NCI-H2227 (cell line): ENCODE results near the gene TUBB1.
"Not testable (repeated sequence)": the region's sequence is repeated elsewhere in the genome, so short reads cannot be mapped to it uniquely, and the experiment has no call there.

Experiments used
- DNase-seq: peaks from one replicate; lab custom pipeline; 2025; ENCODE audit not compliant: unreplicated experiment; lab: John Stamatoyannopoulos, UW

Gene TUBB1

DNA sequence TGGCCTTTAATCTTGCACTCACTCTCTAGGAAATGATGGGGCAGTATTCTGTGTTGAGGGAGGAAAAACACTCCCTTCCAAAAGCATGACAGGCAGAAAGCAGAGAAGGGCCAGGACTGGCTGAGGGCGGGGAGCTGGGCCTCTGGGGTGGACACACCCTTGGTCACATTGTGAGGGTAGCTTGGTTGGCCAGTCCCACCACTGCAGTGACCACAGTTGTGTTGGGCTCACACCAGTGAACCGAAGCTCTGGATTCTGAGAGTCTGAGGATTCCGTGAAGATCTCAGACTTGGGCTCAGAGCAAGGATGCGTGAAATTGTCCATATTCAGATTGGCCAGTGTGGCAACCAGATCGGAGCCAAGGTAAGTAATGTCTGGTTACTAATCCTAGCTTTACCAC lies at the start of gene TUBB1:
TUBB1 (plus strand) TSS at position 213 of the 400 bp plus-strand sequence; CDS start at position 307, 94 bp downstream.
- no peak for DNase-seq

DNA sequence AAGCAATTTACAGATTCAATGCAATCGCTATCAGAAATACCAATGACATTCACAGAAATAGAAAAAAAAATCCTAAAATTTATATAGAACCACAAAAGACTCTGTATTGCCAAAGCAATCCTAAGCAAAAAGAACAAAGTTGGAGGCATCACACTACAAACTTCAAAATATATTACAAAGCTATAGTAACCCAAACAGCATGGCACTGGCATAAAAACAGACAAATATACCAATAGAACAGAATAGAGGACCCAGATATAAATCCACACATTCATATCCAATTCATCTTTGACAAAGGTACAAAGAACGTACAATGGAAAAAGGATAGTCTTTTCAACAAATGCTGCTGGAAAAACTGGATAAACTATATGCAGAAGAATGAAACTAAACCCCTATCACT lies 49.8 kb upstream of the TUBB1 start:
- no peak for DNase-seq

DNA sequence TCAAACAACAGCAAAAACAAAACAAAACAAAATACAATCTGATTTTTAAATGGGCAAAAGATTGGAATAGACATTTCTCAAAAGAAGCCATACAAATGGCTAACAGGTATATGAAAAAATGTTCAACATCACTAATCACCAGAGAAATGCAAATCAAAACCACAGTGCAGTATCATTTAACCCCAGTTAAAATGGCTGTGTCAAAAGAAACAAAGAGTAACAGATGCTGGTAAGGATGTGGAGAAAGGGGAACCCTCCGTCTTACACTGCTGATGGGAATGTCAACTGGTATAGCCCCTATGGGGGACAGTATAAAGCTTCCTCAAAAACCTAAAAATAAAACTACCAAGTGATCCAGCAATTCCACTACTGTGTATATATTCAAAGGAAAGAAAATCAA lies 49.1 kb upstream of the TUBB1 start:
- no peak for DNase-seq

DNA sequence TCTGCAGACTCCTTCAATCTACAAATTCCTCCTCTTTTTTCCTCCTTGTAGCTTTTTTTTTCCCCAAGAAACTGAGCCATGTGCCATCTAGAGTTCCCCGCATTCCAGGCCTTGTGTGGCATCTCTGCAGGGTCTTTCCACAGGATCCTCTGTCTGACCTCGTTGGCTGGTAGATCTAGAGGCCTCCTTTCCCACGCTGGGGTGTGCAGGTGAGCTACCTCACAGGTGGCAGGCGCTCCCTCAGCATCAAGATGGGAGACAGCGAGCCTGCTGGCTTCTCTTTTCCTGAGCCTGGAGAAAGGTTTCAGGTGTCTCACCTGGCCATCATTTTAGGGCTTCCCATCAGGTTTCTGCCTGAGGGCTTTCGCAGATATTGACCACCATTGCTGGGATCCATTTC lies 47.8 kb upstream of the TUBB1 start:
- DNase-seq, result no peak

DNA sequence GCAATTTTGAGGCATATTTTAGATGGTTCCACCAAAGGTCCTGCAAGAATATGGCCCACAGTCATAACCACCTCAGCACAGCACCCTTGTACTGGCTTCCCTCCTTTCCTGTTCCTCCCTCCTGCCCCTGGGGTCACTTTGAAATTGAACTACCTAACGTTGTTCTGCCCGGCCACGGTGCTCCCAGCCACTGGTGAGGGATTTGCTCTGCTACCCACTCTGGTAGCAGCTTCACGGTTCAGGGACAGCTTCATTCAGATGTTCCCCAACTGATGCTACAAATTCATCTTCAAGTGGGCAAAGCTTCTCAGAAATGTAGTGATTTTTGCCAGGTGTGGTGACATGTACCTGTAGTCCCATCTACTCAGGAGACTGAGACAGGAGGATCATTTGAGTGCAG lies 46.0 kb upstream of the TUBB1 start:
- no peak for DNase-seq

DNA sequence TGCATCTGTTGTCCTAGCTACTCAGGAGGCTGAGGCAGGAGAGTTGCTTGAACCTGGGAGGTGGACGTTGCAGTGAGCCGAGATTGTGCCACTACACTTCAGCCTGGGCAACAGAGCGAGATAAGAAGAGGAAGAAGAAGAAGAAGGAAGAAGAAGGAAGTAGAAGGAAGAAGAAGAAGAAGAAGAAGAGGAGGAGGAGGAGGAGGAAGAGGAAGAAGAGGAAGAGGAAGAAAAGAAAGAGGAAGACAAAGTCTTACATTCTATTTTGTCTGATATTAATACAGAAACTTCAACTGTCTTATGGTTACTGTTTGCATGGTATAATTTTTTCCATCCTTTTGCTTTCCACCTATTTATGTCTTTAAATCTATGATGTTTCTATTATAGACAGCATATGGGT lies 45.4 kb upstream of the TUBB1 start:
- DNase-seq, result no peak

DNA sequence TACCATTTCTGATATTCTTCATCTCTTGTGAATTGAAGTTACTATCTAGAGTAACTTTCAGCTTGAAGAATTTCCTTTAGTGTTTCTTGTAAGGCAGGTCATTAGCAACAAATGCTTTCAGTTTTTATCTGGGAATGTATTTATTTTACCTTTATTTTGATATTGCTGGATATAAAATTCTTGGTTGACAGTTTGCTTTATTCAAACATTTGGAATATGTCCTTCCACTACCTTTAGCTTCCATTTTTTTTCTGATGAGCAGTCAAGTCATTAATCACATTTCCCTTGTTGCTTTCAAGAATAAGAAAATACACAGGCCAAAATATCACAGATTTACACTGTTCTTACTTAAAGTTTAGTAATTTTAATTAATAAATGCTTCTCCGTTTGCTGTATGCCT lies 43.9 kb upstream of the TUBB1 start:
- no peak for DNase-seq

DNA sequence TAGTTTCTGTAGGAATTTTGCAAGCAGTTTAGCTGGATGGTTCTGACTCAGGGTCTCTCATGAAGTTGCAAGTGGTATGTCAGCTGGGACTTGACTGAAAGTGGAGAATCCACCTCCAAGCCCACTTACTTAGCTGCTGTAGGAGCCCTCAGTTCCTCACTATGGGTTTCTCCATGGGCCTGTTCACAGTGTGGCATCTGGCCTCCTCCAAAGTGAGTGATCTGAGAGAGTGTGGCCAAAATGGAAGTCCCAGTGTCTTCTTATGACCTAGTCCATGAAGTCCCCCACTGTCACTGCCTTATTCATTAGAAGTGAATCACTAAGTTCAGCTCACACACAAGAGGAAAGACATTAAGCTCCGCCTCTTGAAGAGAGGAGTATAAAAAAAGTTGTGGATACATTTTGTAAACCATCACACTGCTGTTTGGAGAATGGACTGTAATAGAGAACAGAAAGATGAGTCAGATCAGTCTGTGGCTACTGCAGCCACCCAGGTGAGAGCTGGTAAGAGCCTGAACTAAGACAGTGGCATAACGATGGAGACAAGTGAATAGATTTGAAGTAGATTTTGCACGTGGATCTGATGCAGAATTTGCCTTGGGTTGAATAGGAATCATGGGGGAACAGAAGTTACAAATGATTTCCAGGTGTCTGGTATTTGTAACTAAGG lies 43.0 kb upstream of the TUBB1 start:
- DNase-seq, result no peak

DNA sequence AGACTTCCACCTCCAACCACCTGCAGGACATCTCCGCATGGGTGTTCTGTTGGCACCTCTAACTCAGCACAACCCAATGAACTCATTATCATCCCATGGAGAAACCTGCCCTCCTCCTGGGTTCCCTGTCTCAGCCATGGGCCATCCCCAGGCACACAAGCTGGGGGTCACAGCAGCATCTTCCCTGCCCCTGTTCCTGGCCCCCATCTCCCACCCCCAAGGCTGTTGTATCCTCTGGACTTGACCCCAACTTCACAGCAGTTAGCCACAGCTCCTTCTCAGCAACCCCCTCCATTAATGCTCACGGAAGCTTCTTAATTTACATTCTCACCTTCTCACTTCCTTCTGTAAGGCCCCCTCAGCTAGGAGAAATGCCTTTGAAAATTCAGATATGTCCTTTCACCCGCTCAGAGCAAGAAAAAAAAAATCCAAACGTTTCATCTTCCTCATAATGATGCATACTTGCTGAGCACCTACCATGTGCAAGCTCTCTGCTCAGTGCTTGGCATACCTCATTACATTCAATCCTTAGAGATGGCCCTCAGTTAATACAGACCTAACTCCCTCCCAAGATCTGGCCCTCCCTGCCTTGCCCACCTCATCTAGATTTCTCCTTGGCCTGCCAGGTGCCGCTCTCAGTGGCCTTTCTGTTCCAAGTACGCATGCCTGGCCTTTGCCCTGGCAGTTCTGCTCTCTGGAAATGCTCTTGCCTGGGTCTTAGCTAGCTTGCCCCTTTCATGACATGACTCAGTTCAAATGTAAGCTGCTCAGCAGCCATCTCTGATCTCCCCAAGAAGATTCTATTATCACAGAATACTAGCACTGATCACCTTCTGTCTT lies 40.7 kb upstream of the TUBB1 start:
- DNase-seq, result no peak

DNA sequence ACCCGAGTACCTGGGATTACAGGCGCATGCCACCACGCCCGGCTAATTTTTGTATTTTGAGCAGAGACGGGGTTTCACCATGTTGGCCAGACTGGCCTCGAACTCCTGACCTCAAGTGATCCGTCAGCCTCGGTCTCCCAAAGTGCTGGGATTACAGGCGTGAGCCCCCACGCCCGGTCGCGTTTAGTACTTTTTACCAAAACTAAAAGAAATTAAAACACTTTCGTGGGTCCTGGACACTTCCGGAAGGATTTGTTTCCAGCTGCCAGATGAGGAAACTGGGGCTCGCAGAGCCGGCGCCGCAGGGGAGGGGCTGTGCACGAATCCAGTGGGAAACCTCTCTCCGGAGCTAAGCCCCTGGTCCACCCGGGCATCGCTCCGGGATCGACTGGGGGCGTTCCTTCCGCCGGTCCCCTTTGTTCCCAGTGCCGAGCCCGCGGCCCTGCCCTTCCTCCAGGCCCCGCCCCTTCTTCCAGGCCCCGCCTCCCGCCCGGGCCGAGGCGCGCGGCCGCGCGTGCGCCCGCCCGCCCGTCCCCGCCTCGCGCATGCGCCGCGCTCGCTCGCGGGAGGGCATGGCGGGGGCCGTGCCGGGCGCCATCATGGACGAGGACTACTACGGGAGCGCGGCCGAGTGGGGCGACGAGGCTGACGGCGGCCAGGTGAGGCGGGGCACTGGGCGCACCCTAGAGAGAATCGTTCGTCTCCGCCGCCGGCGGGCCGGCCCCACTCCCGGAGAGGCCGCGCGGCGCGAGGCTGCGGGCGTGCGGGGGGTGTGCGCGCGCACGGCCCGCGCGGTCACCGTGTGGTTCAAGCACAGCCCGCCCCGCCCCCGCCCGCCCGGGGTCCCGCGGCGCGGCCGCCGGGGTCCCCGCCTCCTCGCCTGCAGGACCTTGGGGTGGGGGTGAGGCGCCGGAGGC lies 38.3 kb upstream of the TUBB1 start, which contains the start of gene NELFCD:
NELFCD (plus strand) TSS at position 546 of the 917 bp plus-strand sequence; CDS start at position 600, 54 bp downstream.
- DNase-seq, result peak; percentile 92

DNA sequence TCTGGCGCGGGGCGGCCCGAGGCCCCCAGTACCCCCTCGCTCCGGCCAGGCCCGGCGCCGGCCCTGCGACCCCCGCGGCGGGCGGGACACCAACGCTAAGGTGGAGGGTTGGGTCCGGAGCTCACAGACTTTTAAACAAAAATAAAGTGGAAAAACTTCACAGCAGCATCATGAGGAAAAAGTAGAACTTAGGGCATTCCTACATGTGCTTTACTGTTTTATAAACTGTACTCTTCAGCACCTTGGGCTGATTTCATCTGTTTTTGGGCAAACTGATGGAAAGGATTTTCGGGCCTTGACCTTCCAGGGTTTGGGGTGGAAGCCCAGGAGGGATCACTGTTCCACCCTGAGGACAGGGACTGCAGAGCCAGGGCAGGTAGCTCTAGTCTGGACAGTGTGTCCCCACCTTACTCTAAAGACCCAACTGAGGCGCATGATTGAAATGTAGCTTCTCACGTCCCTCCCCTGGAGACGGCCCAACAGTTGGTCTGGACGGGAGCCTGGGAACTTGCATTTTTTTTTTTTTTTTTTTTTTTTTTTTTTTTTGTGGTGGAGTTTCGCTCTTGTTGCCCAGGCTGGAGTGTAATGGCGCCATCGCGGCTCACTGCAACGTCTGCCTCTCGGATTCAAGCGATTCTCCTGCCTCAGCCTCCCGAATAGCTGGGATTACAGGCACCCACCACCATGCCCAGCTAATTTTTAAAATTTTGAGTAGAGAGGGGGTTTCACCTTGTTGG lies 37.4 kb upstream of the TUBB1 start:
- no peak for DNase-seq

DNA sequence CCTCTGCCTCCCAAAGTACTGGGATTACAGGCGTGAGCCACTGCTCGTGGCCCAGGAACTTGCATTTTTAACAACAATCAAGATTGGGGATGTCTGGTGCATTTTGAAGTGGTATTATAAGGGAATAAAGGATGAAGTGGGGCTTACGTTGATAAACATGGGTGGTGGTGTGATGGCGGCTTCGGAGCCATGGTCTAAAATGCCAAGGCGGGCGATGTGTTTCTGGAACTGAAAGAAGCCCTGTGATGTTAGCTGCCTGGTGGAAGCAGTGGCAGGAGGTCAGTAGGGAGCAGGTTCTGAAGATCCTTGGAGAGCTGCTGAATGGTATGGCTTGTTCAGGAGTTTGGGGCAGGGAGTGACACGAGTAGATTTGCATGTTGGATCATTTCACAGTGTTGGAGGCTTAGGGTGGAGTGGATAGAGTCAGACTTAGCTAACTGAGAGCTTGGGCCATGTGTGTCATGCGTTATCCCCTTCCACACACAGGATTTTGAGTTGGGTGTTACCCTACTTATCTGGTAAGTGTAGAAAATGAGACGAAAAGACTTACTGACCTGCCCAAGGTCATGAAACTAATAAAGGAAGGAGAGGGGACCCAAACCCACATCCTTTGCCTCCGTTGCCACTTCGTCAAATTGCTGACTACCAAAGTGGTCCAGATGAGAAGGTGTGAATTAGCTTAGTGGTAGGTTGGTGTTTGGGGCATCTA lies 36.7 kb upstream of the TUBB1 start:
- no peak for DNase-seq

DNA sequence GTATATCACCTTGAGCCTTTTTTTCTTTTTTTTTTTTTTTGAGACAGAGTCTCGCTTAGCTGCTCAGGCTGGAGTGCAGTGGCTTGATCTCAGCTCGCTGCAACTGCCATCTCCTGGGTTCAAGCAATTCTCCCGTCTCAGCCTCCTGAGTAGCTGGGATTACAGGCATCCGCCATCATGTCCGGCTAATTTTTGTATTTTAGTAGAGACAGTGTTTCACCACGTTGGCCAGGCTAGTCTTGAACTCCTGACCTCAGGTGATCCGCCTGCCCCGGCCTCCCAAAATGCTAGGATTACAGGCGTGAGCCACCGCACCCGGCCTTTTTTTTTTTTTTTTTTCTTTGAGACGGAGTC lies 36.1 kb upstream of the TUBB1 start:
- not testable (repeated sequence) for DNase-seq

DNA sequence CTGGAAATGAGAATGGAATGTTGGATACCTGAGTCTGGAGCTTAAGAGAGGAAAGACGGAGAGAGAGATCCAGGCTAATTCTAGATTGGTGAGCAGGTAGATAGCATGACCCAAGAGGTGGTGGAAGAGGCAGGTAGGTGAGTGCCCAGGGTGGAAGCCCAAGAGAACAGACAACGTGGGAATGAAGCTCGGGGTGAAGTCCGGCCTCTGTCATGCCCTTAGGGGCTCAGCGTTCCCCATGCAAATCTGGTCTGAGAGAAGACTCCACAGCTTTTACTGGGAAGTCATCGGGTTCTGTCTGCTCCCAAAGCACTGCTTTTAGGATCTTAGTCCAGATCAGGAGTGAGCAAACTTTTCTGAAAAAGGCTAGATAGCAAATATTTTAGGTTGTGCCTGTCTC lies 34.5 kb upstream of the TUBB1 start:
- no peak for DNase-seq

DNA sequence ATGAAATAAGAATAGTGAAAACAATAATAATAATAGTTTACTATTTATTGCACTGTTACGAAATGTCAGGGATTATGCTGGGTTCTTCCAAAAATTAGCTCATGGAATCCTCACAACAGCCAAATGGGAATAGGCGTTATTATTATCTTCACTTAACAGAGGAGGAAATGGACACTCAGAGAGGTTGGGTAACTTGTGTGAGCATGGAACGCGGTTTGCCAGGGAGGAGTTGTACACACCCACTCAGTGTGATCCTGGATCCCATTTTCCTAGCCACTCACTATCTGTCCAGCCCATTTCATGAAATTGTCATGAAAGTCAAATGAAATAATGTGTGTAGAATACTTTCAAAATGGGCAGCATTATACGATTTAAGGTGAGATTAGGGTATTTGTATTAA lies 33.6 kb upstream of the TUBB1 start:
- DNase-seq, result no peak

DNA sequence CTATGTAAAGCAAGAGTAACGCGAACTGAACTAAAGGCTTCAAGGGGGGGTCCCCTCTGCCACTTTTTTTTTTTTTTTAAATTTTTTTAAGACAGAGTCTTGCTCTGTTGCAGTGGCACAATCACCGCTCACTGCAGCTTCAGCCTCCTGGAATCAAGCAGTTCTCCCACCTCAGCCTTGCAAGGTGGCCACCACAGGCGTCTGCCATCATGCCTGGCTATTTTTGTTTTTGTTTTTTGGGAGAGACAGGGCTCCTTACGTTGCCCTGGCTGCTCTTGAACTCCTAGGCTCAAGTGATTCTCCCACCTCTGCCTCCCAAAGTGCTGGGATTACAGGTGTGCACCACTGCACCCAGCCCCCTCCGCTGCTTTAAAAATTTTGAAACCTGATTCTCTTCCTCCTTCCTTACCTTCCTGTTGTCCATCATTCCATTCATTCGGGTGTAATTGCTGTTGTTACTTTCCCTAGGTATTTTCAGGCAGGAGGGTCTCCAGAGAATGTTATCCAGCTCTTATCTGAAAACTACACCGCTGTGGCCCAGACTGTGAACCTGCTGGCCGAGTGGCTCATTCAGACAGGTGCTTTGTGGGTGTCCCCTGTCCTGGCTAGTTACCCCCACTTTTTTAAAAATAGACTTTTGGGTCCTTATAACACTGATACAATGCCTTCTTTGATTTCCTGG lies 32.8 kb upstream of the TUBB1 start:
- DNase-seq, result no peak

DNA sequence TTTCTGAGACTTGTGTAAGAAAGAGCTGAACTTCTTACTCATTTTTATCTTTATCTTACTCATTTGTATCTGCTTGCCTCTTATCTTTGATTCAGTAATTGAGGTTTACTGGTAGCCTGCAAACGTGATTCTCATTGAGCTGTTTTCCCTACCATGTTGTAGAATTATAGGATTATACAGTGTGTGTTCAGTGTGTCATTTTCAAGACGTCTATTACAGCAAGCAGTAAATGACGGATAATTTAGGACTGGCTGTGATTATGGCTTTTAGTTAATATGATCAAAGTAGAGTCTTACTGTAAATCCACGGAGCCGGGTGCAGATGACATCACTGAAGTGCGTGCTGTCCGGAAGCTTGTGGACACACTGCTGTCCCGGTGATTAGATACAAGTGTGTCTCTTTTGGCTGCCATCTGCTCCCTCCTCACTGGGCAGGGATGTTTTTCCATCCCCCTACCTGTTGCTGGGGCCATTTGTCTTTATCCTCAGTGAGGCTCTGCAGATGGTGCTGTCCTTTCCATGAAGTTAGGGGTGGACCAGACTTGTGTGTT lies 32.2 kb upstream of the TUBB1 start:
- peak; percentile 86 for DNase-seq

DNA sequence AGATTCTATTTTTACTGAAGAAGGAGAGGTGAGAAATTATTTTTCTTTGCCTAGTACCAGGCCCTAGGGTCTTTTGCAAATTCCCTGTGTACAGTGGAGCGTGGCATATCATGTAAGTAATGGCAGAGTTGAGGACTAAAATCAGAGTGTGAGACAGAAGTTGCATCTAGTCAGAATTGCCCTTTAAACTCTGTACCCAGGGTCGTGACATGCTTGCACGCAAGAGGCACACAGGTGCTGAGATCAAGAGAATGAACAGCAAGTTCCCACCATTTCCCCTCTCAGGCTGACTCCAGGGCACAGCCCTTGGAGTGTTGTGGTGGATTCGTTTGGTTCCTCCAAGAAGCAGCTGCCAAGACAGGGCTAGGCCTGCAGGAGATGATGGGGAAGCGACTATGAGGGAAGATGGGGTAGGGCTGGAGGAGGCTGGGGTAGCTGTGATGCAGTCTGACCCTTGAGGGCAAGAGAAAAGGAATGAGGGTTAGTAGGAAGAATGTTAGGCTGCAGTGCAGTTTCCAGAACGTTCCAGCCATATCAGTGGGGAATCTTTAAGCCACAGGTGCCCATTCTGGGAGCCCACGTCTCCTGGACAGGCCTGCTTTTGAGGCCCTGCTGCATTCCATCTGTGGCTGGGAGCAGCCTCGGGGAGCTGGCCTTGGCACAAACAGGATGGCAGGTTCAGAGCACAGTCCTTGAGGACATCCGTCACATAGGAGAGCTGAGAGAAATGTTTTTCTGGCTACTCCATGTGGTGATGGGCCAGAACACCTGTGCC lies 31.3 kb upstream of the TUBB1 start:
- DNase-seq, result no peak

DNA sequence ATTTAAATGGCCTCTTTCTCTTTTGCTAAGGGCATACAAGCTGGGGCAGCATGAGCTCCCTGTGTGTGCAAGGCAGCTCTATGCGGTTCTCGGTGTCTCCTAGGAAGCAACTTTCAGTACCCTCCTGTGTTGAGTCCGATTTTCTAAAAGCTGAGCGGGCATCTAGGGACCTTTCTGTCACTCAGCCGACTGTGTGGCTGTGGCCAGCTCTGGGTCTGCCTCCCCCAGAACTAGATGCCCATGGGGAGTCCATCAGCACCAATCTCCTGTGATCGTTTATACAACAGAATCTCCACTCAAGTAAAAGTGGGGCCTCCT lies 30.7 kb upstream of the TUBB1 start:
- DNase-seq, result no peak
